ENCODE measurements around the gene DCAF7. TPM values are rescaled to one million over a fixed set of nuclear protein-coding genes. Genes with fewer than 3 reads are reported as not detected.

The DCAF7 gene
- total RNA-seq, 6 donors from 2014 or later, result 26.0 to 86.3 (median 42.3) TPM

DNA sequence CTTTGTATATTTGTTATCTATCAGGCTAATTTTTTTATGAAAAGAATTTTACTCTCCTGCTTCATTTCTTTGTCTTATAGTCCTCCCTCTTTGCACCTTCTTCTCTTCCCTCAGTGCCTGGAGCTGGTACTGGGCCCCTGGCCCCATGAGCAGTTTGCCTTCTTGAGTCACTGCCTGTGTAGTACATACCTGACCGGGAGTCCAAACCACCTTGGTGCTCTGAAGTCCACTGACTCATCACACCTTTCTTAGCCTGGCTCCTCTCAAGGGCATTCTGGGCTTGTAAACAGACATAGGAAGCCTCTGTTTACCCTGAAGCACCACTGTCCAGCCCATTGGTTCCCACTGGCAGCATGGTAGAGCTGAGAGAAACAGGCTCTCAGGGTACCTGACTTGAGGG, 39.4 kb downstream of the DCAF7 start:
- Histone ChIP-seq H3K4me3 (no peak overlapping the region), H3K27ac (no peak overlapping the region), H3K36me3 (peaks cover 31 to 77% (median 63%) of the 10 kb centered on the region in 4 donors), H3K9me3 (no peaks in the 10 kb centered on the region), H3K27me3 (no peaks in the 10 kb centered on the region), H3K4me1 (no peaks in the 10 kb centered on the region)
- no peak for ATAC-seq (ENCODE audit: low FRiP score in 2 of 2)
- no peak for TF ChIP-seq EP300 (IDR thresholded peaks at IDR 0.05)
- no peak for TF ChIP-seq POLR2A (IDR thresholded peaks at IDR 0.05)
- TF ChIP-seq POLR2AphosphoS5 (IDR thresholded peaks at IDR 0.05), result no peak
- TF ChIP-seq, protein P1, sequence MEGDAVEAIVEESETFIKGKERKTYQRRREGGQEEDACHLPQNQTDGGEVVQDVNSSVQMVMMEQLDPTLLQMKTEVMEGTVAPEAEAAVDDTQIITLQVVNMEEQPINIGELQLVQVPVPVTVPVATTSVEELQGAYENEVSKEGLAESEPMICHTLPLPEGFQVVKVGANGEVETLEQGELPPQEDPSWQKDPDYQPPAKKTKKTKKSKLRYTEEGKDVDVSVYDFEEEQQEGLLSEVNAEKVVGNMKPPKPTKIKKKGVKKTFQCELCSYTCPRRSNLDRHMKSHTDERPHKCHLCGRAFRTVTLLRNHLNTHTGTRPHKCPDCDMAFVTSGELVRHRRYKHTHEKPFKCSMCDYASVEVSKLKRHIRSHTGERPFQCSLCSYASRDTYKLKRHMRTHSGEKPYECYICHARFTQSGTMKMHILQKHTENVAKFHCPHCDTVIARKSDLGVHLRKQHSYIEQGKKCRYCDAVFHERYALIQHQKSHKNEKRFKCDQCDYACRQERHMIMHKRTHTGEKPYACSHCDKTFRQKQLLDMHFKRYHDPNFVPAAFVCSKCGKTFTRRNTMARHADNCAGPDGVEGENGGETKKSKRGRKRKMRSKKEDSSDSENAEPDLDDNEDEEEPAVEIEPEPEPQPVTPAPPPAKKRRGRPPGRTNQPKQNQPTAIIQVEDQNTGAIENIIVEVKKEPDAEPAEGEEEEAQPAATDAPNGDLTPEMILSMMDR (IDR thresholded peaks at IDR 0.05), result no peak
- WGBS, 2 donors, result 93 to 100% methylated on average over 1 of the region's 1 CpG
- no peak for DNase-seq

DNA sequence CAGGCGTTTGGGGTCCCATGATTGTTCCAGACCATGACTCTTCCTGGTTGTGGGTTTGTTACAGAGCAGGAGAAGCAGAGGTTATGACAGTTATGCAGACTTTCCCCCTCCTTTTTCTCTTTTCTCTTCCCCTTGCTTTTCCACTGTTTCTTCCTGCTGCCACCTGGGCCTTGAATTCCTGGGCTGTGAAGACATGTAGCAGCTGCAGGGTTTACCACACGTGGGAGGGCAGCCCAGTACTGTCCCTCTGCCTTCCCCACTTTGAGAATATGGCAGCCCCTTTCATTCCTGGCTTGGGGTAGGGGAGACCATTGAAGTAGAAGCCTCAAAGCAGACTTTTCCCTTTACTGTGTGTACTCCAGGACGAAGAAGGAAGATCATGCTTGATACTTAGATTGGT, 42.5 kb downstream of the DCAF7 start:
- DNase-seq (no peak), ATAC-seq (ENCODE audit: low FRiP score in 2 of 2) (no peak)
- no peak overlapping the region for H3K4me3 ChIP-seq
- no peaks in the 10 kb centered on the region for H3K27me3 ChIP-seq
- no peak for TF ChIP-seq POLR2AphosphoS5 (IDR thresholded peaks at IDR 0.05)
- TF ChIP-seq, protein P1 (IDR thresholded peaks at IDR 0.05), result no peak
- TF ChIP-seq POLR2A (IDR thresholded peaks at IDR 0.05), result no peak
- H3K4me1 ChIP-seq, result peaks cover 0 to 7% (median 0%) of the 10 kb centered on the region in 4 donors
- peaks cover 22 to 51% (median 45%) of the 10 kb centered on the region in 4 donors for H3K36me3 ChIP-seq
- no peaks in the 10 kb centered on the region for H3K9me3 ChIP-seq
- WGBS, 2 donors, result 91 to 93% methylated on average over 3 of the region's 3 CpGs
- no peak overlapping the region for H3K27ac ChIP-seq

DNA sequence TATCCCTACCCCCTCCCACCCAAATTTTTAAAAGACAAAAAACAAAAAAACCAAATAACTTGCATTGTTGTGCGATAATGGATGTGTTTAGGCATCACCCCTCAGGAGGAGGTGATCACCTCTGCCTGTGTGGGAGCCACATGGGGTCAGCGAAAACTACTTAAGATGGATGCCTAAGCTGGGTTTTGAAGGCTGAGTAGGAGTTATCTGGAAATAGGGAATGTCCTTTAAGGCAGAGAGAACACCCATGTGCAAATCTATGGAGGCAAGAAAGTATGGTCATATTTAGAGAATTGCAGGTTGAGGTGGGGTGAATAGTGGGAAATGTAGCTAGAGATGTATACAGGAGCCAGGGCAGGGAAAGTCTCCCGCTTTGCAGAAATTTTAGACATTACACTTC, 44.9 kb downstream of the DCAF7 start:
- no peak for DNase-seq
- Histone ChIP-seq H3K4me3 (no peak overlapping the region), H3K9me3 (no peaks in the 10 kb centered on the region), H3K27me3 (no peaks in the 10 kb centered on the region), H3K4me1 (peaks cover 2 to 13% (median 4%) of the 10 kb centered on the region in 4 donors), H3K36me3 (peaks cover 7 to 33% (median 24%) of the 10 kb centered on the region in 4 donors), H3K27ac (no peak overlapping the region)
- 94 to 100% methylated on average over 3 of the region's 3 CpGs for WGBS, 2 donors
- no peak for ATAC-seq (ENCODE audit: low FRiP score in 2 of 2)
- TF ChIP-seq POLR2AphosphoS5 (IDR thresholded peaks at IDR 0.05) (no peak), POLR2A (IDR thresholded peaks at IDR 0.05) (no peak), EP300 (IDR thresholded peaks at IDR 0.05) (no peak)
- TF ChIP-seq, protein P1 (IDR thresholded peaks at IDR 0.05), result no peak

DNA sequence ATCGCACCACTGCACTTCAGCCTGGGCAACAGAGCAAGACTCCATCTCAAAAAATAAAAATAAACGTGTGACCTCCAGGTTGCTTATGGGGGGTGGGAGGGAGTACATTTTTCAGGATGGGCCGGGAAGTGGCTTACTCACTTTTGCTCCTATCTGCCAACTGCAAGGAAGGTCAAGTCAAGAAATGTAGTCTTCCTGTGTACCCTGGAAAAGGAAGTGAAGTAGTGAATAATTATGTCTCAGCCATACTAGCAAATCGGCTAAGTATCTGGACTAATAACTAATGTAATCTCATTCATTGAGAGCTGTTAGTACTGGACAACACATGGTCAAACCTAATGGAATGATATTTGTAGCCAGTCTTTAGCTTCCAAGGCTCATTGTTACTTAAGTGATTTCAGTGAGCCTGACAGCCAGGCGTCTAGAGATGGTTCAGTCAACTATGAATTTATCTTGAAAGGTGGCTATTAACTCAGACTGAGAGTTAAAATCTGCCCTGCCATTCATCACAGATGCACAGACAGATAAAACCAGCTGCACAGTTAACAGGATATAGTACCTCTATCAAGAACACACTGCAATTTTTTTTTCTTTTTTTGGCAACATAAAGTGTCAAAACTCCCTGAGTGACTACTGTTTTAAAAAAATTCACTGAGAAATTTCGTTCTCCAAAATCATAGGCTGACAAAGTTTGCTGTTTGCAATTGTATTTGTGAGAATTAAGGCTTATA, 46.7 kb downstream of the DCAF7 start:
- no peak overlapping the region for H3K27ac ChIP-seq
- ATAC-seq (ENCODE audit: low FRiP score in 2 of 2), result no peak
- peaks cover 0 to 15% (median 5%) of the 10 kb centered on the region in 4 donors for H3K36me3 ChIP-seq
- peaks cover 12 to 28% (median 16%) of the 10 kb centered on the region in 4 donors for H3K4me1 ChIP-seq
- DNase-seq, result no peak
- no peak overlapping the region for H3K4me3 ChIP-seq
- TF ChIP-seq EP300 (IDR thresholded peaks at IDR 0.05) (no peak), POLR2AphosphoS5 (IDR thresholded peaks at IDR 0.05) (no peak), POLR2A (IDR thresholded peaks at IDR 0.05) (no peak)
- TF ChIP-seq, protein P1 (IDR thresholded peaks at IDR 0.05), result no peak
- no peaks in the 10 kb centered on the region for H3K9me3 ChIP-seq
- WGBS, 2 donors, result 64 to 65% methylated on average over 6 of the region's 6 CpGs
- H3K27me3 ChIP-seq, result no peaks in the 10 kb centered on the region

DNA sequence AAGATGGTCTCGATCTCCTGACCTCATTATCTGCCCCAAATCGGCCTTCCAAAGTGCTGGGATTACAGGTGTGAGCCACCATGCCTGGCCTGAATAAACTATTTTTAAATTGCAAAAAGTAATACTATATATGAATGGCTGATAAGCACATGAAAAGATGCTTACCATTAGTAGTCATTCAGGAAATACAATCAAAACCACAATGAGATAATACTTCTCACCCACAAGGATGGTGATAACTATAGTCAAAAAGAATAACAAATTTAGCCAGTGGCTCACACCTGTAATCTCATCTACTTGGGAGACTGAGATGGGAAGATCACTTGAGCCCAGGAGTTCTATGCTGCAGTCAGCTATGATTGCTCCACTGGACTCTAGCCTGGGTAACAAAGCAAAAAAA, 48.0 kb downstream of the DCAF7 start:
- ATAC-seq (ENCODE audit: low FRiP score in 2 of 2), result no peak
- WGBS, 2 donors, result 74 to 87% methylated on average over 2 of the region's 2 CpGs

More for the DNA sequence above, 48.0 kb downstream of the DCAF7 start:
- H3K9me3 ChIP-seq, result no peaks in the 10 kb centered on the region
- no peaks in the 10 kb centered on the region for H3K27me3 ChIP-seq
- no peak overlapping the region for H3K4me3 ChIP-seq
- DNase-seq, result no peak
- H3K36me3 ChIP-seq, result peaks cover 0 to 6% (median 3%) of the 10 kb centered on the region in 4 donors
- H3K27ac ChIP-seq, result no peak overlapping the region
- TF ChIP-seq EP300 (IDR thresholded peaks at IDR 0.05), result no peak
- TF ChIP-seq, protein P1 (IDR thresholded peaks at IDR 0.05), result no peak
- no peak for TF ChIP-seq POLR2AphosphoS5 (IDR thresholded peaks at IDR 0.05)
- TF ChIP-seq POLR2A (IDR thresholded peaks at IDR 0.05), result no peak
- peaks cover 12 to 30% (median 16%) of the 10 kb centered on the region in 4 donors for H3K4me1 ChIP-seq
